Measurements from ENCODE around the gene NDUFS6.

GRCh38 chr5:1761453-1761755, 39.8 kb upstream of the NDUFS6 start:
- TF ChIP-seq, protein P1, sequence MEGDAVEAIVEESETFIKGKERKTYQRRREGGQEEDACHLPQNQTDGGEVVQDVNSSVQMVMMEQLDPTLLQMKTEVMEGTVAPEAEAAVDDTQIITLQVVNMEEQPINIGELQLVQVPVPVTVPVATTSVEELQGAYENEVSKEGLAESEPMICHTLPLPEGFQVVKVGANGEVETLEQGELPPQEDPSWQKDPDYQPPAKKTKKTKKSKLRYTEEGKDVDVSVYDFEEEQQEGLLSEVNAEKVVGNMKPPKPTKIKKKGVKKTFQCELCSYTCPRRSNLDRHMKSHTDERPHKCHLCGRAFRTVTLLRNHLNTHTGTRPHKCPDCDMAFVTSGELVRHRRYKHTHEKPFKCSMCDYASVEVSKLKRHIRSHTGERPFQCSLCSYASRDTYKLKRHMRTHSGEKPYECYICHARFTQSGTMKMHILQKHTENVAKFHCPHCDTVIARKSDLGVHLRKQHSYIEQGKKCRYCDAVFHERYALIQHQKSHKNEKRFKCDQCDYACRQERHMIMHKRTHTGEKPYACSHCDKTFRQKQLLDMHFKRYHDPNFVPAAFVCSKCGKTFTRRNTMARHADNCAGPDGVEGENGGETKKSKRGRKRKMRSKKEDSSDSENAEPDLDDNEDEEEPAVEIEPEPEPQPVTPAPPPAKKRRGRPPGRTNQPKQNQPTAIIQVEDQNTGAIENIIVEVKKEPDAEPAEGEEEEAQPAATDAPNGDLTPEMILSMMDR (IDR thresholded peaks at IDR 0.05), result no peak
- no peak for TF ChIP-seq POLR2A (IDR thresholded peaks at IDR 0.05)
- no peak for TF ChIP-seq POLR2AphosphoS5 (IDR thresholded peaks at IDR 0.05)
